Nephron (organoid): ENCODE results near the gene APOL1.

Experiments
- H3K27ac Mint-ChIP-seq, 3 experiments: 2 replicates each; pipeline ENCODE4 v1.8.0; 2020; ENCODE audit warnings: mixed read lengths in 3 of 3, mild to moderate bottlenecking in 2 of 3, moderate library complexity in 1 of 3
- H3K27me3 Mint-ChIP-seq: 2 replicates; pipeline ENCODE4 v1.8.0; 2021; ENCODE audit warnings: low read depth, mild to moderate bottlenecking, moderate library complexity, mixed read lengths
- H3K36me3 Mint-ChIP-seq: 2 replicates; pipeline ENCODE4 v1.8.0; 2020; ENCODE audit warnings: low read depth, mixed read lengths
- H3K4me1 Mint-ChIP-seq: 2 replicates; pipeline ENCODE4 v1.8.0; 2020; ENCODE audit warnings: mixed read lengths
- H3K4me3 Mint-ChIP-seq, 3 experiments: 2 replicates each; pipeline ENCODE4 v1.8.0; 2020; ENCODE audit warnings: mild to moderate bottlenecking in 3 of 3, mixed read lengths in 3 of 3, moderate library complexity in 2 of 3
- H3K9me3 Mint-ChIP-seq: 2 replicates; pipeline ENCODE4 v1.8.0; 2020; ENCODE audit warnings: mixed read lengths
- CTCF ChIP-seq, 3 experiments: fragments of 200-600 bp; sonication (generic); IDR thresholded peaks; one replicate each; pipeline ENCODE4 v1.5.0; 2021; ENCODE audit warnings: antibody characterized with exemption in 3 of 3; ENCODE audit not compliant: unreplicated experiment in 3 of 3

The APOL1 gene

GRCh38 chr22:36234213-36234612 is 18.7 kb upstream of the APOL1 start:
- TF ChIP-seq CTCF (IDR thresholded peaks at IDR 0.05; ENCODE audit: unreplicated experiment in 3 of 3): no peak
- Mint-ChIP-seq H3K4me1 (peaks cover 48% of the 10 kb centered on the region), H3K9me3 (peaks cover 2% of the 10 kb centered on the region), H3K27me3 (no peaks in the 10 kb centered on the region), H3K27ac (peak overlapping the region; percentile 23 to 49 (median 44)), H3K36me3 (peaks cover 50% of the 10 kb centered on the region), H3K4me3 (peak overlapping the region in 1 of 3 experiments; percentile 17)

GRCh38 chr22:36234919-36235318 is 18.0 kb upstream of the APOL1 start:
- no peak for TF ChIP-seq CTCF (IDR thresholded peaks at IDR 0.05; ENCODE audit: unreplicated experiment in 3 of 3)
- H3K9me3 Mint-ChIP-seq: peaks cover 2% of the 10 kb centered on the region

GRCh38 chr22:36235585-36235984 is 17.3 kb upstream of the APOL1 start:
- TF ChIP-seq CTCF (IDR thresholded peaks at IDR 0.05; ENCODE audit: unreplicated experiment in 3 of 3): no peak
- Mint-ChIP-seq H3K27ac (peak overlapping the region in 2 of 3 experiments; percentile 51 to 69), H3K27me3 (no peaks in the 10 kb centered on the region), H3K4me3 (peak overlapping the region; percentile 10 to 71 (median 65)), H3K9me3 (peaks cover 2% of the 10 kb centered on the region), H3K36me3 (peaks cover 46% of the 10 kb centered on the region), H3K4me1 (peaks cover 55% of the 10 kb centered on the region)

More at GRCh38 chr22:36234919-36235318, 18.0 kb upstream of the APOL1 start:
- peak overlapping the region; percentile 9 to 51 (median 44) for H3K27ac Mint-ChIP-seq
- peak overlapping the region in 1 of 3 experiments; percentile 6 for H3K4me3 Mint-ChIP-seq
- no peaks in the 10 kb centered on the region for H3K27me3 Mint-ChIP-seq
- peaks cover 52% of the 10 kb centered on the region for H3K4me1 Mint-ChIP-seq
- H3K36me3 Mint-ChIP-seq: peaks cover 49% of the 10 kb centered on the region

- H3K4me3 Mint-ChIP-seq: peak overlapping the region; percentile 10 to 52 (median 52)
- H3K36me3 Mint-ChIP-seq: peaks cover 38% of the 10 kb centered on the region
- peaks cover 2% of the 10 kb centered on the region for H3K9me3 Mint-ChIP-seq
- H3K4me1 Mint-ChIP-seq: peaks cover 60% of the 10 kb centered on the region
- TF ChIP-seq CTCF (IDR thresholded peaks at IDR 0.05; ENCODE audit: unreplicated experiment in 3 of 3): no peak
- no peaks in the 10 kb centered on the region for H3K27me3 Mint-ChIP-seq
- peak overlapping the region; percentile 10 to 51 (median 34) for H3K27ac Mint-ChIP-seq
These were observed 16.3 kb upstream of the APOL1 start for GRCh38 chr22:36236388-36237319.

- H3K9me3 Mint-ChIP-seq: peaks cover 9% of the 10 kb centered on the region
- peaks cover 31% of the 10 kb centered on the region for H3K36me3 Mint-ChIP-seq
- H3K27me3 Mint-ChIP-seq: no peaks in the 10 kb centered on the region
- no peak for TF ChIP-seq CTCF (IDR thresholded peaks at IDR 0.05; ENCODE audit: unreplicated experiment in 3 of 3)
- peak overlapping the region; percentile 87 to 99 (median 96) for H3K4me3 Mint-ChIP-seq
- H3K27ac Mint-ChIP-seq: peak overlapping the region; percentile 96 to 99 (median 96)
- peaks cover 60% of the 10 kb centered on the region for H3K4me1 Mint-ChIP-seq
These were observed 15.2 kb upstream of the APOL1 start for GRCh38 chr22:36237462-36238372.
